Bronchial epithelial cell (primary cell): ENCODE data around the gene STX12. TPM values are rescaled to one million over a fixed set of nuclear protein-coding genes. Genes with fewer than 3 reads are reported as not detected.

Experiments
- DNase-seq: peaks from one replicate; pipeline ENCODE4 v3.0.0-alpha.2; 2010; ENCODE audit warnings: low read depth
- FAIRE-seq: peaks from 2 replicates; lab custom pipeline; 2011; peaks lifted over from hg19 to GRCh38; lab: Jason Lieb, UNC
- H3K27me3 ChIP-seq: 2 replicates; pipeline ENCODE4 v1.5.1; 2011; ENCODE audit warnings: low read length; ENCODE audit not compliant: control insufficient read depth, insufficient read depth
- H3K36me3 ChIP-seq: 2 replicates; pipeline ENCODE4 v1.5.1; 2011; ENCODE audit warnings: low read length; ENCODE audit not compliant: control insufficient read depth, insufficient read depth
- H3K4me3 ChIP-seq: 2 replicates; pipeline ENCODE4 v1.5.1; 2011; ENCODE audit warnings: mild to moderate bottlenecking, low read depth, low read length, control low read depth
- total RNA-seq: library from RNA; depleted of rRNA; stranded (reverse); fragments of >200 nt; gene quantifications from 2 replicates; pipeline ENCODE4 v1.2.1, GENCODE V29; 2014
- TF ChIP-seq, protein P1 (sequence below): IDR thresholded peaks from 2 replicates; pipeline ENCODE4 v1.5.1; 2011; ENCODE audit warnings: mild to moderate bottlenecking, moderate library complexity, low read length, control low read depth, inconsistent platforms; ENCODE audit not compliant: insufficient read depth, severe bottlenecking

STX12 gene
- total RNA-seq, 1 donor from 2014 or later: 29.7 TPM

DNA sequence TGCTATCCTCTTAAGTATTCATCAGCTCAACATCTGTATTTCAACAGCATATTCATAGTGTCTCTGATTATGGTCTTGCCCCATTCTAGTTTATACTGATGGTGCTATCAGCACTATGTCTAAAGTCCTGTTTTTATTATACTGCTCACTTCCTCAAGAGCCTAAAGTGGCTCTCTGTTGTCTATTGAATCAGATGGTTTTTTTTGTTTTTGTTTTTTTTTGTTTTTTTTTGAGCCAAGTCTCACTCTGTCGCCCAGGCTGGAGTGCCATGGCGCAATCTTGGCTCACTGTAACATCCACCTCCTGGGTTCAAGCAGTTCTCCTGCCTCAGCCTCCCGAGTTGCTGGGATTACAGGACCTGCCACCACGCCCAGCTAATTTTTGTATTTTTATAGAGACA, 6.1 kb downstream of the STX12 start:
- H3K4me3 ChIP-seq: no peak overlapping the region
- TF ChIP-seq, protein P1, sequence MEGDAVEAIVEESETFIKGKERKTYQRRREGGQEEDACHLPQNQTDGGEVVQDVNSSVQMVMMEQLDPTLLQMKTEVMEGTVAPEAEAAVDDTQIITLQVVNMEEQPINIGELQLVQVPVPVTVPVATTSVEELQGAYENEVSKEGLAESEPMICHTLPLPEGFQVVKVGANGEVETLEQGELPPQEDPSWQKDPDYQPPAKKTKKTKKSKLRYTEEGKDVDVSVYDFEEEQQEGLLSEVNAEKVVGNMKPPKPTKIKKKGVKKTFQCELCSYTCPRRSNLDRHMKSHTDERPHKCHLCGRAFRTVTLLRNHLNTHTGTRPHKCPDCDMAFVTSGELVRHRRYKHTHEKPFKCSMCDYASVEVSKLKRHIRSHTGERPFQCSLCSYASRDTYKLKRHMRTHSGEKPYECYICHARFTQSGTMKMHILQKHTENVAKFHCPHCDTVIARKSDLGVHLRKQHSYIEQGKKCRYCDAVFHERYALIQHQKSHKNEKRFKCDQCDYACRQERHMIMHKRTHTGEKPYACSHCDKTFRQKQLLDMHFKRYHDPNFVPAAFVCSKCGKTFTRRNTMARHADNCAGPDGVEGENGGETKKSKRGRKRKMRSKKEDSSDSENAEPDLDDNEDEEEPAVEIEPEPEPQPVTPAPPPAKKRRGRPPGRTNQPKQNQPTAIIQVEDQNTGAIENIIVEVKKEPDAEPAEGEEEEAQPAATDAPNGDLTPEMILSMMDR: no peak
- DNase-seq: no peak
- H3K36me3 ChIP-seq: no peaks in the 10 kb centered on the region
- no peak for FAIRE-seq
- no peaks in the 10 kb centered on the region for H3K27me3 ChIP-seq

DNA sequence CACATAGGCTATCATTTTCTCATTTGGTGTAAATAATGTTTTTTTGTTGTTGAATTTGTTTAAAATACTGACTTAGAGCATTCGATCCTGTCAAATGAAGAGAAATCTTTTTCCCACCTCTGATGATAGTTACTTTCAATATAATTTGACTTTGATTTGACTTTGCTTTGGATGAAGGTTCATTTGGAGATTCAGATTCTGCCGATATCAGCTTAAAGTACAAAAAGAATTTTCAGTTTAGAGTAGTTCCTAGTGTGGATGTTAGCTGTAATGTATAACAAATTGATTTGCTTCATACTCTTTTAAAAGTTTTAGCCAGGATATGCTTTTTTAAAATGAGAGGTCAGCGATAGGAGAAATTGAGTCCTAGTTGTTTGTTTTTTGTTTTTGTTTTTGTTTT, 9.9 kb downstream of the STX12 start:
- no peak for FAIRE-seq
- TF ChIP-seq, protein P1: no peak

DNA sequence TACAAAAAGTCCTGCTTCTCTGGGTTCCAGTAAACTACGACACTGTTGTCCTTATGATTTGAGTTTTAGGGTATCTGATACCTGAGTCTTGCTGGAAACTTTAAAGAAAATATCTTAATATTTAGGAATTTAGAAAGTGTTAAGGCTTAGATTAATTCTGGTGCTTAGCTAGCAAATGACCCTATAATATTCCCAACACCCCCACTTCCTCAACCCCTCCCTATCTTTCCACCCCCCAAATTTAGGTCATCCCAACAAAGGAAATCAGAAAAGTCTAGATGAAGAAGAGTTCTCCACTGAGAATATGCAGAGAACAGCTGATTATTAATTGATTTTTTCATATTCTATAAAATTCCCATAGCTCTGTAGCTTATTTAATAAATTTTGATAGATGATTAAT, 11.7 kb downstream of the STX12 start:
- no peak for DNase-seq
- TF ChIP-seq, protein P1: no peak

More for the DNA sequence above, 9.9 kb downstream of the STX12 start:
- Histone ChIP-seq H3K27me3 (no peaks in the 10 kb centered on the region), H3K36me3 (no peaks in the 10 kb centered on the region), H3K4me3 (no peak overlapping the region)
- no peak for DNase-seq

DNA sequence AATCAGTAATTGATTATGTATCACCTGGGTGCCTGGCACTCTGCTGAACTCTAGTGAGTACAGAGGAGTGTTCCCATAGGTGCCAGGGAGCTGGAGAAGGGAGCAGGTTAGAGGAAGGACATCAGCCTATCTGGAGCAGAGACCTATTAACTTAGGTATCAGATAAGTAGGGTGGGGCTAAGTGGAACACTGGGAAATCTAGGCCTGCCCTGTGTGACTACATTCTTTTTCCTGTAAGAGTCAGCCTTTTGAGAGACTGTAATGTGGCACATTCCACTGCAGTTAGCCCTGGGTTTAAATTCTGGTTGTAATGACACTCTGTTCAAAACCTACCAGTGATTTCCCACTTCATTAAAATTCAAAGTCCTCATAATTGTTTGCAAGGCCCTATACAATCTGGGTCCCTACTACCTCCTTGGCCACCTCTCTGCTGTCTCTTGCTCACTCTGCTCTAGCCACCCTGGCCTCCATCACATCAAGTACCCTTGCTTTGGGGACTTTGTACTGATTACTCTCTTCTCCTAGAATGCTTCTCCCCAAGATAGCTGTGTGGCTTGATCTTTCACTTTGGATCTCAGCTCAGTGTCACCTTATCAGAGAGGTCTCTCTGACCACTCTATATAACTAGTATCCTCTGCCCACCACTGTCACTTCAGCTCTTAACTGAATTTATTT, 12.9 kb downstream of the STX12 start:
- DNase-seq (peak; percentile 70), FAIRE-seq (no peak)
- TF ChIP-seq, protein P1: no peak
- Histone ChIP-seq H3K27me3 (no peaks in the 10 kb centered on the region), H3K36me3 (peaks cover 1% of the 10 kb centered on the region), H3K4me3 (no peak overlapping the region)

More for the DNA sequence above, 11.7 kb downstream of the STX12 start:
- Histone ChIP-seq H3K4me3 (no peak overlapping the region), H3K36me3 (no peaks in the 10 kb centered on the region), H3K27me3 (no peaks in the 10 kb centered on the region)
- FAIRE-seq: no peak

DNA sequence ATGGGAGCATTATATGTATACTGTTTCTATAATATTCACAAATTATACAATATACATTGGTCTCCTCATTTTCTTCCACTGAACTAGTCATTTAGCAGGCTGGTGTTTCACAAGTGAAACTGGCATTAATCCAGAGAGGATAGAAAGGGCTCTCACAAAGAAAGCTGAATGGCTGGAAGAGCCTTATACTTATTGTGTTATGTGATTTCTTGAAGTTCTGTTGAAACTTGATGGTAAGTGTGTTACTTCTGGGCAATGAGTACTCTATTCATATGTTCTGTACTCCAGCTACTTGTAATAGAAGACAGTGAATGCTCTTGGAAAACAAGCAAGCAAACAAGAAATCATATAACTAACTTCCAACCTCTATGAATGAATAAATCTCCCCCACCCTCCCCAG, 14.9 kb downstream of the STX12 start:
- Histone ChIP-seq H3K4me3 (no peak overlapping the region), H3K27me3 (no peaks in the 10 kb centered on the region), H3K36me3 (peaks cover 2% of the 10 kb centered on the region)
- FAIRE-seq (no peak), DNase-seq (peak; percentile 58)
- TF ChIP-seq, protein P1: no peak
